Measurements from ENCODE around the gene TAF7. TPM values are rescaled to one million over a fixed set of nuclear protein-coding genes. Genes with fewer than 3 reads are reported as not detected.

Gene TAF7
- total RNA-seq, 1 experiment from 2014 or later = 90.3 TPM

DNA sequence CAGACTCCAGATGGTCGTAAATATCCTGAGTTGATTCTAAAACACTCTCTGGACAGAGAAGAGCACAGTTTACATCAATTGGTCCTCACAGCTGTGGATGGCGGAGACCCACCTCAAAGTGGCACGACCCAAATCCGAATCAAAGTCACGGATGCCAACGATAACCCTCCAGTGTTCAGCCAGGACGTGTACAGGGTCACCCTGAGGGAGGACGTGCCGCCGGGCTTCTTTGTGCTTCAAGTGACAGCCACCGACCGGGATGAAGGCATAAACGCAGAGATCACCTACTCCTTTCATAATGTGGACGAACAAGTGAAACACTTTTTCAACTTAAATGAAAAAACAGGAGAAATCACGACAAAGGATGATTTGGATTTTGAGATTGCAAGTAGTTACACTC is 40.1 kb upstream of the TAF7 start:
- no peak for DNase-seq
- no peaks in the 10 kb centered on the region for H3K23me2 ChIP-seq (ENCODE audit: insufficient read length, low read depth, low read length, poor library complexity, severe bottlenecking)
- H3K9me3 ChIP-seq (ENCODE audit: control insufficient read depth, low read depth, low read length) = peaks cover 31% of the 10 kb centered on the region
- H3K56ac ChIP-seq (ENCODE audit: insufficient read length, low read depth, low read length) = no peak overlapping the region
- H3K14ac ChIP-seq (ENCODE audit: insufficient read depth, low read length) = no peak overlapping the region
- H3T11ph ChIP-seq (ENCODE audit: low read length) = no peak overlapping the region
- H4K5ac ChIP-seq (ENCODE audit: insufficient read length, low read depth, low read length) = no peak overlapping the region
- no peaks in the 10 kb centered on the region for H3K27me3 ChIP-seq (ENCODE audit: insufficient read depth, low read length)
- H2BK15ac ChIP-seq (ENCODE audit: low read depth, low read length) = no peak overlapping the region
- H2BK20ac ChIP-seq (ENCODE audit: low read depth, low read length, poor library complexity, severe bottlenecking) = no peak overlapping the region
- Mint-ChIP-seq H3K27ac (peak overlapping the region in 1 of 3 experiments; percentile 24; a peak in 1 of 7 replicates), H3K36me3 (ENCODE audit: insufficient read depth in 1 of 3, low read depth in 3 of 3) (peaks cover 44 to 72% (median 64%) of the 10 kb centered on the region in 3 experiments), H3K4me3 (no peak overlapping the region), H3K4me1 (peaks cover 7 to 15% of the 10 kb centered on the region in 2 experiments; a peak in 3 of 4 replicates), H3K27me3 (ENCODE audit: low read depth) (peaks cover 7% of the 10 kb centered on the region), H3K9me3 (peaks cover 73% of the 10 kb centered on the region in 2 experiments)
- H4K20me1 ChIP-seq (ENCODE audit: control insufficient read depth, insufficient read depth, insufficient read length) = no peaks in the 10 kb centered on the region
- WGBS (ENCODE audit: extremely low coverage, insufficient read length, low lambda C conversion rate) = no CpG with 5 or more reads among the region's 15 CpGs
- no peak overlapping the region for H3K23ac ChIP-seq (ENCODE audit: insufficient read length, low read depth, low read length)
- H3K4ac ChIP-seq (ENCODE audit: low read depth, low read length) = no peak overlapping the region
- no peak overlapping the region for H2BK12ac ChIP-seq (ENCODE audit: insufficient read length, low read depth, low read length)
- no peaks in the 10 kb centered on the region for H3K4me1 ChIP-seq (ENCODE audit: insufficient read depth, low read length)
- TF ChIP-seq, protein P1, sequence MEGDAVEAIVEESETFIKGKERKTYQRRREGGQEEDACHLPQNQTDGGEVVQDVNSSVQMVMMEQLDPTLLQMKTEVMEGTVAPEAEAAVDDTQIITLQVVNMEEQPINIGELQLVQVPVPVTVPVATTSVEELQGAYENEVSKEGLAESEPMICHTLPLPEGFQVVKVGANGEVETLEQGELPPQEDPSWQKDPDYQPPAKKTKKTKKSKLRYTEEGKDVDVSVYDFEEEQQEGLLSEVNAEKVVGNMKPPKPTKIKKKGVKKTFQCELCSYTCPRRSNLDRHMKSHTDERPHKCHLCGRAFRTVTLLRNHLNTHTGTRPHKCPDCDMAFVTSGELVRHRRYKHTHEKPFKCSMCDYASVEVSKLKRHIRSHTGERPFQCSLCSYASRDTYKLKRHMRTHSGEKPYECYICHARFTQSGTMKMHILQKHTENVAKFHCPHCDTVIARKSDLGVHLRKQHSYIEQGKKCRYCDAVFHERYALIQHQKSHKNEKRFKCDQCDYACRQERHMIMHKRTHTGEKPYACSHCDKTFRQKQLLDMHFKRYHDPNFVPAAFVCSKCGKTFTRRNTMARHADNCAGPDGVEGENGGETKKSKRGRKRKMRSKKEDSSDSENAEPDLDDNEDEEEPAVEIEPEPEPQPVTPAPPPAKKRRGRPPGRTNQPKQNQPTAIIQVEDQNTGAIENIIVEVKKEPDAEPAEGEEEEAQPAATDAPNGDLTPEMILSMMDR (conservative IDR thresholded peaks at IDR 0.05) = no peak
- no peak overlapping the region for H3K9ac ChIP-seq (ENCODE audit: extremely low read depth, insufficient read length, low read length)
- no peak overlapping the region for H4K91ac ChIP-seq (ENCODE audit: insufficient read length, low read depth, low read length)
- no peak overlapping the region for H4K8ac ChIP-seq (replicated peaks; ENCODE audit: insufficient read length, low read depth, low read length)
- no peaks in the 10 kb centered on the region for H3K79me2 ChIP-seq (ENCODE audit: insufficient read depth, low read length)
- no peak overlapping the region for H3K4me2 ChIP-seq (ENCODE audit: insufficient read depth, insufficient read length, low read length)
- no peak overlapping the region for H2AK5ac ChIP-seq (ENCODE audit: insufficient read length, low read length)
- H3K18ac ChIP-seq (ENCODE audit: insufficient read length, low read depth, low read length) = no peak overlapping the region
- no peak overlapping the region for H2BK120ac ChIP-seq (ENCODE audit: low read depth, low read length, poor library complexity, severe bottlenecking)
- H2AFZ ChIP-seq (ENCODE audit: low read length) = no peak overlapping the region
- no peak overlapping the region for H3K27ac ChIP-seq (ENCODE audit: insufficient read length, low read depth, low read length)
- H2BK5ac ChIP-seq (ENCODE audit: insufficient read length, low read length) = no peak overlapping the region
- no peaks in the 10 kb centered on the region for H3K79me1 ChIP-seq (ENCODE audit: insufficient read depth, low read depth, low read length, poor library complexity, severe bottlenecking)

Measured in H9 (cell line).